H1 (cell line): ENCODE data around the gene LLGL1. TPM values are rescaled to one million over a fixed set of nuclear protein-coding genes. Genes with fewer than 3 reads are reported as not detected.

ENCODE experiments used
- ASH2L ChIP-seq: fragments of 200-600, 300-600 bp; sonication (generic); IDR thresholded peaks from one replicate; pipeline ENCODE4 v1.7.1; 2017; ENCODE audit warnings: low read length
- BCL11A ChIP-seq, 2 experiments: IDR thresholded peaks; one replicate each; pipeline ENCODE4 v1.6.1; 2011; ENCODE audit warnings: low read depth in 2 of 2, low read length in 2 of 2, mild to moderate bottlenecking in 2 of 2
- EP300 ChIP-seq, 2 experiments: IDR thresholded peaks; 1 replicate in 1 of 2; 2 replicates in 1 of 2; pipeline ENCODE4 v1.6.1; 2011 to 2012; ENCODE audit warnings: low read depth in 2 of 2, low read length in 2 of 2, mild to moderate bottlenecking in 2 of 2, borderline replicate concordance in 1 of 2, inconsistent platforms in 1 of 2, moderate library complexity in 1 of 2
- JUN ChIP-seq: IDR thresholded peaks from 2 replicates; pipeline ENCODE4 v1.6.1; 2011; ENCODE audit warnings: low read depth, mild to moderate bottlenecking, improper control_type of control experiment, low read length
- KDM5A ChIP-seq: fragments of 200-600 bp; IDR thresholded peaks from 2 replicates; pipeline ENCODE4 v1.7.1; 2012; ENCODE audit warnings: mild to moderate bottlenecking, low read length, inconsistent platforms, mixed read lengths
- NANOG ChIP-seq: IDR thresholded peaks from 2 replicates; pipeline ENCODE4 v1.6.1; 2011; ENCODE audit warnings: low read length, low read depth, mild to moderate bottlenecking, inconsistent platforms; ENCODE audit not compliant: insufficient read depth, poor library complexity, severe bottlenecking
- NRF1 ChIP-seq: IDR thresholded peaks from 2 replicates; pipeline ENCODE4 v1.6.1; 2011; ENCODE audit warnings: mild to moderate bottlenecking, low read depth, low read length, improper control_type of control experiment
- POLR2A ChIP-seq, 2 experiments: IDR thresholded peaks; 1 replicate in 1 of 2; 2 replicates in 1 of 2; pipeline ENCODE4 v1.6.1; 2011; ENCODE audit warnings: low read depth in 2 of 2, low read length in 2 of 2, mild to moderate bottlenecking in 2 of 2; ENCODE audit errors: control extremely low read depth in 1 of 2
- POU5F1 ChIP-seq: IDR thresholded peaks from 2 replicates; pipeline ENCODE4 v1.6.1; 2011; ENCODE audit warnings: low read depth, mild to moderate bottlenecking, low read length, moderate library complexity
- SP1 ChIP-seq: IDR thresholded peaks from 2 replicates; pipeline ENCODE4 v1.6.1; 2011; ENCODE audit warnings: low read depth, low read length
- SP2 ChIP-seq: IDR thresholded peaks from 2 replicates; pipeline ENCODE4 v1.6.1; 2012; ENCODE audit warnings: mild to moderate bottlenecking, low read length, inconsistent platforms
- SP4 ChIP-seq: IDR thresholded peaks from 2 replicates; pipeline ENCODE4 v1.6.1; 2012; ENCODE audit warnings: low read length, inconsistent platforms
- SRF ChIP-seq: IDR thresholded peaks from 2 replicates; pipeline ENCODE4 v1.6.1; 2011; ENCODE audit warnings: mild to moderate bottlenecking, low read depth, low read length, moderate library complexity
- TAF1 ChIP-seq: IDR thresholded peaks from 2 replicates; pipeline ENCODE4 v1.6.1; 2011; ENCODE audit warnings: mild to moderate bottlenecking, low read depth, low read length
- ZNF274 ChIP-seq: IDR thresholded peaks from 2 replicates; pipeline ENCODE4 v1.7.0; 2012; ENCODE audit warnings: low read length, borderline replicate concordance; ENCODE audit errors: extremely low read depth
- polyA plus RNA-seq, 7 experiments: library from polyadenylated mRNA; depleted of rRNA in 3 of 7; stranded (reverse) in 5 of 7; unstranded in 2 of 7; fragments of >200 nt in 5 of 7; fragments of 200-250 nt in 2 of 7; gene quantifications; 1 replicate in 5 of 7; 2 replicates in 1 of 7; 4 replicates in 1 of 7; pipeline versions ENCODE4 v1.2.1 to v1.2.3, GENCODE V29; 2011 to 2013; ENCODE audit warnings: missing spikeins in 2 of 7, mixed read lengths in 2 of 7
- total RNA-seq: library from RNA; stranded (reverse); fragmentation: NEBNext Ultra II Directional; extraction: Animal tissue kit (Norgen Biotek cat#: 25700); gene quantifications from 2 replicates; pipeline ENCODE4 v1.2.1, GENCODE V29; 2021
- TF ChIP-seq, protein P1 (sequence below): IDR thresholded peaks from 2 replicates; pipeline ENCODE4 v1.6.1; 2012; ENCODE audit warnings: low read length, inconsistent platforms
- TF ChIP-seq, protein P2 (sequence below): IDR thresholded peaks from 2 replicates; pipeline ENCODE4 v1.6.1; 2011; ENCODE audit warnings: low read length, improper control_type of control experiment
- TF ChIP-seq, protein P3 (sequence below): IDR thresholded peaks from 2 replicates; pipeline ENCODE4 v1.6.1; 2012; ENCODE audit warnings: inconsistent platforms
- TF ChIP-seq, protein P4 (sequence below): IDR thresholded peaks from 2 replicates; pipeline ENCODE4 v1.6.1; 2011; ENCODE audit warnings: low read depth, mild to moderate bottlenecking, low read length; ENCODE audit not compliant: insufficient read depth
- TF ChIP-seq, protein P5 (sequence below), 3 experiments: IDR thresholded peaks; 1 replicate in 2 of 3; 2 replicates in 1 of 3; pipeline versions ENCODE4 v1.5.1 to v1.6.1; 2011; ENCODE audit warnings: low read length in 3 of 3, mild to moderate bottlenecking in 3 of 3, inconsistent platforms in 2 of 3, low read depth in 1 of 3, moderate library complexity in 1 of 3; ENCODE audit not compliant: insufficient read depth in 1 of 3; ENCODE audit errors: control extremely low read depth in 1 of 3

LLGL1 gene
- total and polyA plus RNA-seq, 2 of the 8 experiments (the other 6 are each of a cell fraction or from before 2014, with no cell fraction given): 71.3 to 107 TPM

DNA sequence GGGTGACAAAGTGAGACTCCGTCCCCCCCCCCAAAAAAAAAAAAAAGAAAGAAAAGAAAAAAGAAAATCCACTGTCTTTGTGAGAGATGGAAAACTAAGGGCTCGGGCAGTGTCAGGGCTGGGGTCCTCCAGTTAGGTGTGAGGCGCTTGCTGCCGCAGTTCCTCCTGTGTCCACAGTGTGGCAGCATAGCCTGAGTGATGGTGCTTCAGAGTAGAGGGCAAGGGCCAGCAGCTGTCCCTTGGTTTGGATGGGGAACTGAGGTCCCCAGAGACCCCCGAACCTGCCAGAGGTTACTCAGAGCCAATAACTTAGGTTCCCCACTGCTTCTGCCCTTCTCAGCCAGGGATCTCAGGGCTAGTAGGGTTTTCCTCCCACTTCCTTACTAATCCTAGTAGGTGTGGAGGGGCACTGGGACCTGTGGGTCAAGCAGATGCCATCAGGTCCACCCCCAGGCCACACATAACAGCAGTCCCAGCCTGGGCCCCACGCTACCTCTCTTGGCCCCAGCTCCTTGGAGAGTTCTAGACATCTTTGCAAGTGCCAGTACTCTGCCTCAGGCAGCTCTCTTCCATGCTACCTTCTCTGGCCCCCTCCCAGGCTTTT lies 7.9 kb upstream of the LLGL1 start (continued):
- TF ChIP-seq, protein P1, sequence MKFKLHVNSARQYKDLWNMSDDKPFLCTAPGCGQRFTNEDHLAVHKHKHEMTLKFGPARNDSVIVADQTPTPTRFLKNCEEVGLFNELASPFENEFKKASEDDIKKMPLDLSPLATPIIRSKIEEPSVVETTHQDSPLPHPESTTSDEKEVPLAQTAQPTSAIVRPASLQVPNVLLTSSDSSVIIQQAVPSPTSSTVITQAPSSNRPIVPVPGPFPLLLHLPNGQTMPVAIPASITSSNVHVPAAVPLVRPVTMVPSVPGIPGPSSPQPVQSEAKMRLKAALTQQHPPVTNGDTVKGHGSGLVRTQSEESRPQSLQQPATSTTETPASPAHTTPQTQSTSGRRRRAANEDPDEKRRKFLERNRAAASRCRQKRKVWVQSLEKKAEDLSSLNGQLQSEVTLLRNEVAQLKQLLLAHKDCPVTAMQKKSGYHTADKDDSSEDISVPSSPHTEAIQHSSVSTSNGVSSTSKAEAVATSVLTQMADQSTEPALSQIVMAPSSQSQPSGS: no peak
- TF ChIP-seq ZNF274: no peak
- TF ChIP-seq, protein P2, sequence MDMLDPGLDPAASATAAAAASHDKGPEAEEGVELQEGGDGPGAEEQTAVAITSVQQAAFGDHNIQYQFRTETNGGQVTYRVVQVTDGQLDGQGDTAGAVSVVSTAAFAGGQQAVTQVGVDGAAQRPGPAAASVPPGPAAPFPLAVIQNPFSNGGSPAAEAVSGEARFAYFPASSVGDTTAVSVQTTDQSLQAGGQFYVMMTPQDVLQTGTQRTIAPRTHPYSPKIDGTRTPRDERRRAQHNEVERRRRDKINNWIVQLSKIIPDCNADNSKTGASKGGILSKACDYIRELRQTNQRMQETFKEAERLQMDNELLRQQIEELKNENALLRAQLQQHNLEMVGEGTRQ: 0 out of 2 replicates have a peak, but pooled peaks have one; percentile 3
- no peak for TF ChIP-seq JUN
- TF ChIP-seq SRF: no peak
- TF ChIP-seq SP4: no peak
- TF ChIP-seq NANOG: no peak
- TF ChIP-seq, protein P3, sequence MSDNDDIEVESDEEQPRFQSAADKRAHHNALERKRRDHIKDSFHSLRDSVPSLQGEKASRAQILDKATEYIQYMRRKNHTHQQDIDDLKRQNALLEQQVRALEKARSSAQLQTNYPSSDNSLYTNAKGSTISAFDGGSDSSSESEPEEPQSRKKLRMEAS: no peak
- no peak for TF ChIP-seq TAF1
- TF ChIP-seq KDM5A: no peak
- no peak for TF ChIP-seq NRF1
- no peak for TF ChIP-seq EP300 (IDR thresholded peaks at IDR 0.05; ENCODE audit: borderline replicate concordance in 1 of 2, low read depth in 2 of 2, low read length in 2 of 2)
- TF ChIP-seq SP2: no peak
- TF ChIP-seq SP1: no peak
- no peak for TF ChIP-seq BCL11A (IDR thresholded peaks at IDR 0.05; ENCODE audit: low read depth in 2 of 2, low read length in 2 of 2)
- TF ChIP-seq, protein P4, sequence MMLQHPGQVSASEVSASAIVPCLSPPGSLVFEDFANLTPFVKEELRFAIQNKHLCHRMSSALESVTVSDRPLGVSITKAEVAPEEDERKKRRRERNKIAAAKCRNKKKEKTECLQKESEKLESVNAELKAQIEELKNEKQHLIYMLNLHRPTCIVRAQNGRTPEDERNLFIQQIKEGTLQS: no peak
- TF ChIP-seq, protein P5, sequence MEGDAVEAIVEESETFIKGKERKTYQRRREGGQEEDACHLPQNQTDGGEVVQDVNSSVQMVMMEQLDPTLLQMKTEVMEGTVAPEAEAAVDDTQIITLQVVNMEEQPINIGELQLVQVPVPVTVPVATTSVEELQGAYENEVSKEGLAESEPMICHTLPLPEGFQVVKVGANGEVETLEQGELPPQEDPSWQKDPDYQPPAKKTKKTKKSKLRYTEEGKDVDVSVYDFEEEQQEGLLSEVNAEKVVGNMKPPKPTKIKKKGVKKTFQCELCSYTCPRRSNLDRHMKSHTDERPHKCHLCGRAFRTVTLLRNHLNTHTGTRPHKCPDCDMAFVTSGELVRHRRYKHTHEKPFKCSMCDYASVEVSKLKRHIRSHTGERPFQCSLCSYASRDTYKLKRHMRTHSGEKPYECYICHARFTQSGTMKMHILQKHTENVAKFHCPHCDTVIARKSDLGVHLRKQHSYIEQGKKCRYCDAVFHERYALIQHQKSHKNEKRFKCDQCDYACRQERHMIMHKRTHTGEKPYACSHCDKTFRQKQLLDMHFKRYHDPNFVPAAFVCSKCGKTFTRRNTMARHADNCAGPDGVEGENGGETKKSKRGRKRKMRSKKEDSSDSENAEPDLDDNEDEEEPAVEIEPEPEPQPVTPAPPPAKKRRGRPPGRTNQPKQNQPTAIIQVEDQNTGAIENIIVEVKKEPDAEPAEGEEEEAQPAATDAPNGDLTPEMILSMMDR (IDR thresholded peaks at IDR 0.05; ENCODE audit: control extremely low read depth in 1 of 3, insufficient read depth in 1 of 3, low read depth in 1 of 3, low read length in 3 of 3): peak; percentile 92 to 99 (median 98)
- TF ChIP-seq POU5F1: no peak
- TF ChIP-seq ASH2L: no peak
- no peak for TF ChIP-seq POLR2A (IDR thresholded peaks at IDR 0.05; ENCODE audit: control extremely low read depth in 1 of 2, low read depth in 2 of 2, low read length in 2 of 2)
